SH-SY5Y (cell line): ENCODE measurements around the gene SDK1.
A peak's percentile ranks its signal among the peaks of the same experiment; 100 is the strongest.

Source experiments
- GATA2 ChIP-seq: IDR thresholded peaks from 2 replicates; pipeline ENCODE4 v1.6.1; 2011; ENCODE audit warnings: mild to moderate bottlenecking, low read depth, low read length
- GATA3 ChIP-seq: IDR thresholded peaks from 2 replicates; pipeline ENCODE4 v1.6.1; 2011; ENCODE audit warnings: low read depth, mild to moderate bottlenecking, low read length, moderate library complexity

Gene SDK1

GRCh38 chr7:3277604-3278572 is 23.2 kb upstream of the SDK1 start:
- peak; percentile 29; the same call in 1 of the 2 replicates for TF ChIP-seq GATA2
- TF ChIP-seq GATA3, result peak; percentile 30; the same call in 1 of the 2 replicates

GRCh38 chr7:3279147-3279818 is 21.8 kb upstream of the SDK1 start:
- TF ChIP-seq GATA3 (no peak), GATA2 (no peak)

GRCh38 chr7:3280445-3280844 is 20.6 kb upstream of the SDK1 start:
- TF ChIP-seq GATA3 (no peak), GATA2 (no peak)

- no peak for TF ChIP-seq GATA2
- no peak for TF ChIP-seq GATA3
Observed at GRCh38 chr7:3280946-3281656, 20.0 kb upstream of the SDK1 start.

GRCh38 chr7:3282457-3282856 is 18.6 kb upstream of the SDK1 start:
- TF ChIP-seq GATA2, result no peak
- no peak for TF ChIP-seq GATA3

- no peak for TF ChIP-seq GATA3
- TF ChIP-seq GATA2, result no peak
Observed at GRCh38 chr7:3283130-3283704, 17.8 kb upstream of the SDK1 start.

- TF ChIP-seq GATA3 (no peak), GATA2 (no peak)
Observed at GRCh38 chr7:3285652-3286051, 15.4 kb upstream of the SDK1 start.

GRCh38 chr7:3289996-3290395 is 11.1 kb upstream of the SDK1 start:
- TF ChIP-seq GATA2 (no peak), GATA3 (no peak)

- no peak for TF ChIP-seq GATA2
- no peak for TF ChIP-seq GATA3
Observed at GRCh38 chr7:3292694-3293093, 8.4 kb upstream of the SDK1 start.

- TF ChIP-seq GATA2 (no peak), GATA3 (no peak)
Observed at GRCh38 chr7:3294432-3295100, 6.5 kb upstream of the SDK1 start.

GRCh38 chr7:3297105-3297819 is 3.8 kb upstream of the SDK1 start:
- TF ChIP-seq GATA2 (no peak), GATA3 (no peak)

- TF ChIP-seq GATA2 (no peak), GATA3 (no peak)
Observed at GRCh38 chr7:3300221-3300650, 816 bp upstream of the SDK1 start.

- TF ChIP-seq GATA3, result no peak
- TF ChIP-seq GATA2, result no peak
Observed at GRCh38 chr7:3301449-3301731, 338 bp downstream of the SDK1 start.

GRCh38 chr7:3301831-3302618 is 973 bp downstream of the SDK1 start:
- TF ChIP-seq GATA3 (no peak), GATA2 (no peak)
